Cardiac muscle cell (in vitro differentiated cells and primary cell): Measurements from ENCODE around the gene ERCC8. TPM values are rescaled to one million over a fixed set of nuclear protein-coding genes. Genes with fewer than 3 reads are reported as not detected.

Source experiments
- DNase-seq, 2 donors: peaks; one replicate each; pipeline versions ENCODE4 v3.0.0 to v3.0.0-alpha.2; 2010 to 2017; ENCODE audit warnings: low read depth in 1 of 2, low spot score in 1 of 2
- H3K27ac ChIP-seq: fragments of 200-600 bp; sonication (generic); 2 replicates; pipeline ENCODE4 v1.5.1; 2016
- H3K27me3 ChIP-seq: fragments of 200-600 bp; sonication (generic); 2 replicates; pipeline ENCODE4 v1.6.0; 2016; ENCODE audit warnings: control low read depth
- H3K36me3 ChIP-seq: fragments of 200-600 bp; sonication (generic); 2 replicates; pipeline ENCODE4 v1.5.1; 2016; ENCODE audit warnings: control low read depth
- H3K4me1 ChIP-seq: fragments of 200-600 bp; sonication (generic); 2 replicates; pipeline ENCODE4 v1.8.1; 2017; ENCODE audit warnings: low read depth, mild to moderate bottlenecking, mixed run types
- H3K4me3 ChIP-seq: fragments of 200-600 bp; sonication (generic); 2 replicates; pipeline ENCODE4 v1.5.1; 2016; ENCODE audit warnings: mild to moderate bottlenecking
- H3K9me3 ChIP-seq: fragments of 200-600 bp; sonication (generic); 2 replicates; pipeline ENCODE4 v1.5.1; 2017; ENCODE audit warnings: low read depth, mild to moderate bottlenecking, control low read depth
- polyA plus RNA-seq: library from polyadenylated mRNA; unstranded; fragments of >200 nt; fragmentation: Nextera tagmentation; extraction: Ambion mirVana; gene quantifications from 2 replicates; pipeline ENCODE4 v1.2.1, GENCODE V29; 2016
- total RNA-seq: library from RNA; depleted of rRNA; stranded (reverse); fragments of >200 nt; gene quantifications from 2 replicates; pipeline ENCODE4 v1.2.3, GENCODE V29; 2016
- TF ChIP-seq, protein P1 (sequence below): IDR thresholded peaks from 2 replicates; pipeline ENCODE4 v1.5.1; 2012; ENCODE audit warnings: low read depth, mild to moderate bottlenecking, low read length

Gene ERCC8
- total and polyA plus RNA-seq, 2 experiments from 2014 or later: 9.7 to 19.1 TPM

DNA sequence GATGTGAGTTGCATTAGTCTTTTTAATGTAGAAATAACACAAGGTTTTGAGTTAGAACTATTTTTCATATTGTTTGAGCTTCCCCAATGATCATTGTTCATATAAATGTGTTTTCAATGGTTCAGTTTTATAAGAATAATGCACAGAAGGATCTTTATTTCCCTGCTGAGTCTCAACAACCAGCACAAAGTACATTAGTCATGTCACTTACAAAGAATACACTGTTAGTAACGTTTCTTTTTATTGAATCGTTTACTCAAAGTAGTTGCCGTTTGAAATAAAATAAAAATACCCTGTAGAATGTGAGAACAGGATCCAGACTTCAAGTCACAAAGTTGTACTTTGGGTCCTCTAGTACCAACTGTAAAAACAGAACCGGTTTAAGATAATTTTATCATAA lies 41.5 kb downstream of the ERCC8 start:
- DNase-seq: no peak

DNA sequence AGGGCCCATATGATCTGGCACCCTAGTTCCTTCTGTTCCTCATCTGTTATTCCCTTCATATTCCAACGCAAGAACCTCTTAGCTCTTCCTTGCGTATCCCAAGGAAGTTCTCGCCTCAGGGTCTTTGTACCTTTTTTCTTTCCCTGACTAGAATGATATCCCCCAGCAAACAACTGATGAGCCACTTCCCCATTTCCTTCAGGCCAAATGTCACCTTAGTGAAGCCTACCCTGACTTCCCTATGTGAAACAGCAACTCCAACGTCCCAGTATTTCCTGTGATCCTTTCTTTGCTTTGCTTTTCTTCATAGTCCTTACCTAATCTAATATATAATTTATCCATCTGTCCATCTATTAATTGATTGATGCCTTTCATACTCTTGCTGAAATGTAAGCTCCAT lies 47.9 kb downstream of the ERCC8 start:
- no peaks in the 10 kb centered on the region for H3K27me3 ChIP-seq
- H3K36me3 ChIP-seq: peaks cover 21% of the 10 kb centered on the region
- TF ChIP-seq, protein P1, sequence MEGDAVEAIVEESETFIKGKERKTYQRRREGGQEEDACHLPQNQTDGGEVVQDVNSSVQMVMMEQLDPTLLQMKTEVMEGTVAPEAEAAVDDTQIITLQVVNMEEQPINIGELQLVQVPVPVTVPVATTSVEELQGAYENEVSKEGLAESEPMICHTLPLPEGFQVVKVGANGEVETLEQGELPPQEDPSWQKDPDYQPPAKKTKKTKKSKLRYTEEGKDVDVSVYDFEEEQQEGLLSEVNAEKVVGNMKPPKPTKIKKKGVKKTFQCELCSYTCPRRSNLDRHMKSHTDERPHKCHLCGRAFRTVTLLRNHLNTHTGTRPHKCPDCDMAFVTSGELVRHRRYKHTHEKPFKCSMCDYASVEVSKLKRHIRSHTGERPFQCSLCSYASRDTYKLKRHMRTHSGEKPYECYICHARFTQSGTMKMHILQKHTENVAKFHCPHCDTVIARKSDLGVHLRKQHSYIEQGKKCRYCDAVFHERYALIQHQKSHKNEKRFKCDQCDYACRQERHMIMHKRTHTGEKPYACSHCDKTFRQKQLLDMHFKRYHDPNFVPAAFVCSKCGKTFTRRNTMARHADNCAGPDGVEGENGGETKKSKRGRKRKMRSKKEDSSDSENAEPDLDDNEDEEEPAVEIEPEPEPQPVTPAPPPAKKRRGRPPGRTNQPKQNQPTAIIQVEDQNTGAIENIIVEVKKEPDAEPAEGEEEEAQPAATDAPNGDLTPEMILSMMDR: no peak
- no peaks in the 10 kb centered on the region for H3K4me1 ChIP-seq
- no peak overlapping the region for H3K4me3 ChIP-seq
- no peak overlapping the region for H3K27ac ChIP-seq
- no peaks in the 10 kb centered on the region for H3K9me3 ChIP-seq
- DNase-seq: no peak

More for the DNA sequence above, 41.5 kb downstream of the ERCC8 start:
- H3K4me1 ChIP-seq: no peaks in the 10 kb centered on the region
- no peak overlapping the region for H3K27ac ChIP-seq
- H3K9me3 ChIP-seq: no peaks in the 10 kb centered on the region
- H3K27me3 ChIP-seq: no peaks in the 10 kb centered on the region
- TF ChIP-seq, protein P1: no peak
- peaks cover 21% of the 10 kb centered on the region for H3K36me3 ChIP-seq
- no peak overlapping the region for H3K4me3 ChIP-seq

DNA sequence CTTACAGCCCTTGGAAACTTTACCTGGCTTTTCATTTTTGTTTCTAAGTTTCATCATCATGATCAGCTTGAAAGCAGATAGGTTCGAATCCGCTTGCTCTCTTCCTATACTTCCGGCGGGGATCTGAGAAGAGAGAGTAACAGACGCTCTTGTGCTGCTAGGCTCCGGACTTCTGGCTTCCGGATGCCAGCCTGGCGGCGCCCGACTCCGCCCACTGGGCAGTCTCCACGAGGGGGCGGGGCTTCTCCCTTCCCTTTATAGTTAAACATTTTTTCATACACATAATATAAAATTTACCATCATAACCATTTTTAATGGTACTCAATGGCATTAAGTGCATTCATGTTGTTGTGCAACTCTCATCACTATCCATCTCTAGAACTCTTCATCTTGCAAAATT lies 51.3 kb downstream of the ERCC8 start:
- TF ChIP-seq, protein P1: no peak
- H3K4me1 ChIP-seq: no peaks in the 10 kb centered on the region
- peaks cover 6% of the 10 kb centered on the region for H3K36me3 ChIP-seq
- no peaks in the 10 kb centered on the region for H3K9me3 ChIP-seq
- DNase-seq: no peak
- H3K27ac ChIP-seq: no peak overlapping the region
- no peak overlapping the region for H3K4me3 ChIP-seq
- no peaks in the 10 kb centered on the region for H3K27me3 ChIP-seq

DNA sequence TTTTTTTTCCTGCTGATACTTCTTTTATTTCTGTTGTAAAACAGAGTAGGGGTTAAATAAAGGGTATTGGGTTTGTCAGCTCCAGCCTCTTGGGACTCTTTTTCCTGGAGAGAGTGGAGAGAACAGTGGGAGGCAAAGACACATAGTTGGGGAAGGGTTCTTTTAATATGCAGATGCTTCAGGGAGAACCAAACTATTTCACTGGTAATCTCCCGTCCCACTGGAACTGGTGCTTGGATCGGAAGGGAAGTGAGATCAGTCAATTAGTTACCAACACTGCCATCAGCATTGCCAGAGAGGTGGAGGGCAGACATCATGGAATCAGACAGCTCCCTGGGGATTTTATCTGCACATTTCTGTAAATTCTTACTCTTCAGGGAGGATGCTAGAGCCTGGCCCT lies 53.2 kb downstream of the ERCC8 start:
- H3K27me3 ChIP-seq: no peaks in the 10 kb centered on the region
- DNase-seq: no peak
- TF ChIP-seq, protein P1: no peak
- no peak overlapping the region for H3K27ac ChIP-seq
- no peaks in the 10 kb centered on the region for H3K9me3 ChIP-seq
- no peaks in the 10 kb centered on the region for H3K36me3 ChIP-seq
- H3K4me1 ChIP-seq: no peaks in the 10 kb centered on the region
- H3K4me3 ChIP-seq: no peak overlapping the region

DNA sequence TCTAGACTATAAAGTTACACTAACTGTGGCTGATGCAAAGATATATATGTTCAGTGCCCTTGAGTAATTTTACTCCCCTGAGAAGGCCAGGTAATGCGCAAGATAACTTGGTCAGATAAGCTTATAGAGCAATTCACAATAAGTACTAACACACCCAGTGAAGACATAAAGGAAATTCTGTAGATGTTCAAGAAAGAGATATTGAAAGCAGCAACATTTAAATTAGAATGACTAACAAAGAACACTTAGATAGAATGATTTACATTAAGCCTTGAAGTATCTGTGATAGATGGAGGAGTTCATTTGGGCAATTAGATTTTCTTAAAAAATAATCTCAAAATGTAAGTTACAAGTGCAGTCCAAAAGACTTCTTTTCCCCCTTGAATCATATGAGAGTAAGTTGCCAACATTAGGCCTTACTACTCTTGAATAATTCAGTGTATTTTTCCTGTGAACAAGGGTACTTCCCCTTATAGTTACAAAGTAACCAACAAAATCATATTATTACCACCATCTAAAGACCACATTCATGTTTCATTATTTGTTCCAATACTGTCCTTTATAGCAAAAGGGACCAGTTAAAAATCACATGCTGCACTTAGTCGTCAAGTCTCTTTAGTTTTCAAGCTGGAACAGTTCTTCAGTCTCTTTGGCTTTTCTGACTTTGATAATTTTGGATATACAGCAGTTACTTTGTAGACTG lies 56.4 kb downstream of the ERCC8 start:
- no peak for DNase-seq
- H3K27me3 ChIP-seq: no peaks in the 10 kb centered on the region
- H3K4me1 ChIP-seq: no peaks in the 10 kb centered on the region
- H3K36me3 ChIP-seq: no peaks in the 10 kb centered on the region
- no peak overlapping the region for H3K27ac ChIP-seq
- no peak overlapping the region for H3K4me3 ChIP-seq
- H3K9me3 ChIP-seq: no peaks in the 10 kb centered on the region
- TF ChIP-seq, protein P1: no peak
